DMS 273 (cell line): ENCODE measurements around the gene KLHL18.
"Not testable (repeated sequence)": the region's sequence is repeated elsewhere in the genome, so short reads cannot be mapped to it uniquely, and the experiment has no call there.

Experiments
- DNase-seq: peaks from one replicate; lab custom pipeline; 2025; ENCODE audit not compliant: unreplicated experiment; lab: John Stamatoyannopoulos, UW

The KLHL18 gene

DNA sequence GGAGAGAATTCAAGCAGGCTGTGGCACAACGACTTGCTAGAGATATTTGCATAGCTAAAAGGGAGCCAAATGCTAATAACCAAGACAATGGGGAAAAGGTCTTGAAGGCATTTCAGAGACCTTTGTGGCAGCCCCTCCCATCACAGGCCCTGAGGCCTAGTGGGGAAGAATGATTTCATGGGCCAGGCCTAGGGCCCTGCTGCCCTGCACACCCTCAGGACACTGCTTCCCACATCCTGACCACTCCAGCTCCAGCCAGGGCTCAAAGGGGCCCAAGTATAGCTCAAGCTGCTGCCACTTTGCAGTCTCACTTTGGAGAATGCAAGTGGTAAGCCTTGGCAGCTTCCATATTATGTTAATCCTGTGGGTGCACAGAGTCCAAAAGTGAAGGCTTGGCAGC is 76.6 kb downstream of the KLHL18 start:
- DNase-seq, result no peak

DNA sequence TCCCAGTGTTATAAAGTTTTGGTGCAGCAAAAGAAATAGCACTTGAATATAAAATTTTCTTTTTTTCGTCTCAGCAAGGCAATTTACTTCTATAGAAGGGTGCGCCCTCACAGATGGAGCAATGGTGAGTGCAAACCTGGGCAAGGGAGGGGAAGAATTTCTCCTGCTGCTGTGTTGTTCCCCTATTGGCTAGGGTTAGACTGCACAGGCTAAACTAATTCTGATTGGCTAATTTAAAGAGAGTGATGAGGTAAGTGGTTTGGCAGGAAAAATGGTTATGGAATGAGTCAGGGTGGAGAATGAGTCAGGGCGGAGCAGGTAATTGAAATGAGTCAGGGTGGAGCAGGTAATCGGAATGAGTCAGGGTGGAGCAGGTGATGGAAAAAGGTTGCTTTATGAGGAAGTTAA is 77.4 kb downstream of the KLHL18 start:
- not testable (repeated sequence) for DNase-seq

DNA sequence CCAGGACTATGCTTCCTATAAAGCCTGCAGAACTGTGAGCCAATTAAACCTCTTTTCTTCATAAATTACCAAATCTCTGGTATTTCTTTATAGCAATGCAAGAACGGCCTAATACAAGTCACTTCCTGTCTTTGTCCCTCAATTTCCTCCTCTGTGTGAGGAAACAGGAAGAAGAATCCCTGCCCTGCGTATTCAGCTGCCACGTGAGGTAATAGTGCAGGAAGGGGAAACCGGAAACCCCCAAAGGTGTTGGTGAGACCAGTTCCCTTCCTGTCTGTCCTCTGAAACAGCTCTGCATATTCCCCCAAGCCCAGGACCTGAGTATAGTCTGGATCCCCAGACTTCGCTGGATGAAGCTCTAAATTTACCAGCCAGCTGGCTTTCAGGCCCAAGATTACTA is 80.0 kb downstream of the KLHL18 start:
- DNase-seq, result no peak

DNA sequence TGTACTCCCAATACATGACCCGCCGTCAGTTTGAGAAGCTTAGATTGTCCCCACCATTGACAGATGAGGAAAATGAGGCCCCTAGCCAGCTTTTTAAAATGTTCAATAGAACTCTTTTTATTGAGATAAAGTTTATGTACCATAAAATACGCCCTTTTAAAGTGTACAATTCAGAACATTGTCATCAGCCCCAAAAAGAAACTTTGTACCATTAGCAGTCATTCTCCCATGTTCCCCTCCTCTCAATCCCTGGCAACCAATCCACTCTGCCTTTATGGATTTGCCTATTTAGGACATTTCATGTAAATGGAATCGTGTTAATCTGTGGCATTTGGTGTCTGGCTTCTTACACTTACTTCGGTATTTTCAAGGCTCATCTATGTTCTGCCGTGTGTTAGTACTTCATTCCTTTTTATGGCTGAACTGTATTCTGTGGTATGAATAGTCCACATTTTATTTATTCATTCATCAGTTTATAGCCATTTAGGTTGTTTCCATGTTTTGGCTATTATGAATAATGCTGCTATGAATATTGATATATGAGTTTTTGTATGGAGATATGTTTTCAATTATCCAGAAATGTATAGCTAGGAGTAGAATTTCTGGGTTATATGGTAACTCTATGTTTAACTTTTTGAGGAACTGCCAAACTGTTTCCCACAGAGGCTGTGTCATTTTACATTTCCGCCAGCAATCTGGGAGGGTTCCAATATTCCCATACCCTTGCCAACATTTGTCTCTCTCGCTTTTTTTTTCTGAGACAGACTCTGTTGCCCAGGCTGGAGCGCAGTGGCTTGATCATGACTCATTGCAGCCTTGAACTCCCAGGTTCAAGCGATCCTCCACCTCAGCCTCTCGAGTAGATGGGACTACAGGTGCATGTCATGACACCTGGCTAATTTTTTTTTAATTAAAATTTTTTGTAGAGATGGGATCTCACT is 82.7 kb downstream of the KLHL18 start:
- peak; percentile 35 for DNase-seq

DNA sequence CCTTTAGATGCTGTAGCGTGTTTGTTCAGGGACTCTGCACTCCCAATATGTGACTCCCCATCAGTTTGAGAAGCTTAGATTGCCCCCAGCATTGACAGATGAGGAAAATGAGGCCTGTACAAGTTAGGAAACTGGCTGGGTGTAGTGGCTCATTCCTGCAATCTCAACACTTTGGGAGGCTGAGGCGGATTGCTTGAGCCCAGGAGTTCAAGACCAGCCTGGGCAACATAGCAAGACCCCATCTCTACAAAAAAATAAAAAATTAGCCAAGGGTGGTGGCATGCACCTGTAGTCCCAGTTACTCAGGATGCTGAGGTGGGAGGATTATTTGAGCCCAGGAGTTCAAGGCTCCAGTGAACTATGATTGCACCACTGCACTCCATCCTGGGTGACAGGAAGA is 84.1 kb downstream of the KLHL18 start:
- DNase-seq, result no peak

DNA sequence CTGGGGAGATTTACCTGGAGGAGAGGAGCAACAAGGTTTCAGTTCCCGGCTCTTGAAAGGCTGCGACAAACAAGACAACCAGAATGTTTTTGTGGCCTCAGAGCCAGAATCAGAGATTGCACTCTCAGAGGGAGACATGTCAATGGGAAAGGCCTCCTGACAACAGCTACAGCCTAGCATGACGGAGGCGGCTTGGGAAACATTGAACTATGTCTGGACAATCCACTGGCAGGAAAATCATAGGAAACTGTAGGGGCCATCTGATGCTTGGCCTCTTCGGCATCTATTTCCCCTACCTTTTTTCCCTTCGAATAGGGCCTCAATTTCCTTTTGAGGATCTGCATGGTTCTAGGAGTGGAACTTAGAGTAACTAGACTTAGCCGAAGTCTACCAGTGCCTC is 84.9 kb downstream of the KLHL18 start:
- DNase-seq, result no peak

DNA sequence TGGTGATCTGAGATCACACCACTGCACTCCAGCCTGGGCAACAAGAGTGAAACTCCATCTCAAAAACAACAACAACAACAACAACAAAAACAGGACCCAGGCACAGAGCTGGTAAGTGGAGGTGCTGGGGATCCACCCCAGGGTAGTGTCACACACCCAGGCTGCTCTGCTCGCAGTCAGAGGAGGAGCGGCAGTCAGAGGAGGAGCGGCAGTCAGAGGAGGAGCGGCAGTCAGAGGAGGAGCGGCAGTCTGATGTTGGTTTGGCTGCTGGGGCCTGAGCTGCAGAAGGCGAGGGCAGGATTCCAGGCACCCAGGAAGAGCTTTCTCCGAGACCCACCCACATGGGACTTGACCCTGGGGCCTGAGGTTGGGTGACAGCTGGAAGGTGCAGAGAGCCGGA is 87.3 kb downstream of the KLHL18 start:
- not testable (repeated sequence) for DNase-seq

DNA sequence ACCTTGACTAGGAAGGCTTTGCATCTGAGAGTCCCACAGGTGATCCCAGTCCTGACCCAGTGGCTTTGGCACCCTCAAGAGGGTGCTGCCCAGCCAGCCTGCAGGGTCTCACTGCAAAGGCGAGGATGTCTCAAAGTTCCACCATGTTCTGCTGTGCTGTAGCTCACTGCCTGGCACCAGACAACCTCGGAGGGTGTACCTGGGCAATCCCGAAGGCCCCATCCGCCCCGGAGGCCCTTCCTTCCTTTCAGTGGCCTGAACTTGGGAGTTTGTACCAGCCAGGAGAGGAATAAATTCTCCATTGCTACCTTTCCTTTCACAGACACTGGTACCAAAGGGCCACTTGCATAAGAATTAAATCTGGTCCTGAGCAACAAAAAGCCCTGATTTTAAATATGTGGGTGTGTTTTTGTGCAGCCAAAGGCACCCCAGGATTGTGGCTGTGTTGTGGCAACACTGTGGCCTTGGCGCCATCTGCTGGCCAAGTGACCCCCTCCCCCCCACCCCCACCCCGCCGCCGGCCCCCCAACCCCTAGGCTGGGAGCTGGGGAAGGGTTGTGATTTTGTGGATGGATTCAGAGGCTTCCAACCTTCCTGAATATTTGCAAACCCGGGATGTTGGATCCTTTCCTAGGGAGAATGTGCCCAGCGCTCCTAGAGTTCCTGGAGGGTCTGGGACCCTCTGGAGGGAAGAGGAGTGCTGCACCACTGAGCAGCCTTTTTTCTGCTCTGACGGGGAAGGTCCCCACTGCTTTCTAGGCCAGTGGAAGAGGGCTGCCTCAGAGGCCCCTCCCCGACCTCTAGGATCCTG is 88.3 kb downstream of the KLHL18 start:
- peak; percentile 34 for DNase-seq

DNA sequence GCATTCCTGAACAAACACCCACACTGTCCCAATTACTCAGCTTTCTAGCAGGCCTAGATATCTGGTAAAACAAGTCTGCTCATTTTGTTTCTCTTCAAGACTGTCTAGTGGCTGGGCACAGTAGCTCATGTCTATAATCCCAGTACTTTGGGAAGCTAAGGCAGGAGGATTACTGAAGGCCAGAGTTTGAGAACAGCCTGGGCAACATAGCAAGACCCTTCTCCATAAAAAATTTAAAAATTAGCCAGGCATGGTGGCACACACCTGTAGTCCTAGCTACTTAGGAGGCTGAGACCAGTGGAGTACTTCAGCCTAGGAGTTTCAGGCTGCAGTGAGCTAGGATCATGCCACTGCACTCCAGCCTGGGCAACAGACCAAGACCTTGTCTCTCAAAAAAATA is 91.8 kb downstream of the KLHL18 start:
- no peak for DNase-seq

DNA sequence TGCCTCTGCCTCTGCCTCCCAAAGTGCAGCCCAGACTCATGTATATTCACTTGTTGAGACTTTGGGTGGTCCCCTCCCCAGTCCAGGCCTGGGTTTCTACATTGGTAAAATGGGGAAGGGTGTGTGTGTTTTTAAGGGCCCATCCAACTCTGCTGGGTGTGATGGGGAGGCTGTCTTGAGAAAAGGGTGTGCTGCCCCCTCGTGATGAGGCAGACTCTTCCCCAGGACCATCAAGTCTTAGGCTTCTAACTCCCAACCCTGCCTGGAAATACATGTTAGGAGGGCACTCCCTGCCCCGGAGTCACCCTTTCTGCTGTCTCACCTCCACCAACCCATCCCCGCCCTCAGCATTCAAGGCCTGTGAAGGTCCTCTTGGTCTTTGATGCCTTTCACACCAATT is 93.6 kb downstream of the KLHL18 start:
- no peak for DNase-seq

DNA sequence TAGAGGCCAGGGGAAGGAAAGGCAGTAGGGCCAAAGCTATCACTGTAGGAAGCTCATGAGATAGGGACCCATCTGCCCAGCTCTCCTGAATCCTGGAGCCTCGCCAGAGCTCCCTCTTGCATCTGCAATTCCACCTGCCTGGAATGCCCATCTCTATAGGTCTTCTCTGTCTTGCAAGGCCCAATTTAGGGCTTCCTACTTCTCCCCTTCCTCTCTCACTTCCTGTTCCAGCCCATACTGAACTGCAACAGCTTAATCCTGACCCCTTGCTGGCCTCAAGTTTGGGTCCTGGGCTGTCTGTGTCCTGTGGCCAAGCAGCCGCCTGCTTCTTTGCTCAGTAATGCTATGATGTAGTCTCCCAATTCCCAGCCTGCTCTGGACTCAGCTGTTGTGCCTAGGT is 94.4 kb downstream of the KLHL18 start:
- peak; percentile 10 for DNase-seq

DNA sequence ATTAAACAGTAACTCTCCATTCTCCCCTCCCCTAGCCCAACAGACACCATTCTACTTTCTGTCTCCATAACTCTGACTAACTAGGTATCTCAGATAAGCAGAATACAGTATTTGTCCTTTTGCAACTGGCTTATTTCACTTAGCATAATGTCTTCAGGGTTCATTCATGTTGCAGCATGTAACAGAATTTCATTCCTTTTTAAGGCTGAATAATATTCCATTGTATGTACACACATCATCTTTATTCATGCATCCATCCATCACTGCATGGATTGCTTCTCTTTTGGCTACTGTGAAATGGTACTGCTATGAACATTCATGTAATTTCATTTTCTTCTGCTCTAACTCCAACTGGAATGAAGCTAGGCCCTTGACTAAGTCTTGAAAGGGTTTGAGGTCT is 96.1 kb downstream of the KLHL18 start:
- no peak for DNase-seq

DNA sequence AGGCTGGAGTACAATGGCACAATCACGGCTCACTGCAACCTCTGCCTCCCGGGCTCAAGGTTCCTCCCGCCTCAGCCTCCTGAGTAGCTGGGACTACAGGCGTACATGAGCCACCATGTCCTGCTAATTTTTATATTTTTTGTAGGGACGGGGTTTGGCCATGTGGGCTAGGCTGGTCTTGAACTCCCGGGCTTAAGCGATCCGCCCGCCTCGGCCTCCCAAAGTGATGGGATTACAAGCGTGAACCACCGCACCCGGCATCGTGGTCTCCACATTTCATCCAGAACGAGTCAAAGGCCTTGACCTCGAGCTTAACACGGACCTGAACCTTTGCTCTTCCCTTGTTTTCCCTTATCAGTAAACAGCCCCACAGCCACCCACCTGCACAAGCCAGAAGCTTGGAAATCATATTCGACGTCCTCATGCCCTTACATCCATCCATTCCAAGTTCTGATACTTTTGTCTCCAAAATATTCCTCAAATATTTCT is 96.7 kb downstream of the KLHL18 start:
- no peak for DNase-seq

DNA sequence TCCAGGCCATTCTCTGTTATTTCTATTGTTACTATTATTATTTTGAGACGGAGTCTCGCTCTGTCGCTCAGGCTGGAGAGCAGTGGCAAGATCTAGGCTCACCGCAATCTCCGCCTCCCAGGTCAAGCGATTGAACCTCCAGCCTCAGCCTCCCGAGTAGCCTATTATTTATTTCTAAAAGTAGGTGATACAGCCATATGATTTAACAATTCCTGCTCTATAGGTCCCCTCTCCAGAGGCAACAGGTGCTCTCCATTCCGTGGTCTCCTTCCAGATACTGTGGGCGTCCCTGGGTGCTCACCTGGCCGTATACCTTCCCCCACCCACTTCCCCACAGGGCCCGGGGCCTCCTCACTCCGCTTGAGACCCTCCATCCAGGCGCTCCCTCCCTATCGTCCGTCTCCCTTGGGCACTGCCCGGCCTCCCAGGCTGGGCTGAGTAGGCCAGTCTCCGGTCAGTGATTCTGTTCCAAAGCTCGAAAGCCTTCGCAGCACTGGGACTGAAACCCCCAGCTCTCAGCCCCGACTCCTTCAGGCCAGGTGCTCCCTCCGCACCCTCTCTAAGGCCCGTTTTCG is 97.4 kb downstream of the KLHL18 start:
- DNase-seq, result no peak

DNA sequence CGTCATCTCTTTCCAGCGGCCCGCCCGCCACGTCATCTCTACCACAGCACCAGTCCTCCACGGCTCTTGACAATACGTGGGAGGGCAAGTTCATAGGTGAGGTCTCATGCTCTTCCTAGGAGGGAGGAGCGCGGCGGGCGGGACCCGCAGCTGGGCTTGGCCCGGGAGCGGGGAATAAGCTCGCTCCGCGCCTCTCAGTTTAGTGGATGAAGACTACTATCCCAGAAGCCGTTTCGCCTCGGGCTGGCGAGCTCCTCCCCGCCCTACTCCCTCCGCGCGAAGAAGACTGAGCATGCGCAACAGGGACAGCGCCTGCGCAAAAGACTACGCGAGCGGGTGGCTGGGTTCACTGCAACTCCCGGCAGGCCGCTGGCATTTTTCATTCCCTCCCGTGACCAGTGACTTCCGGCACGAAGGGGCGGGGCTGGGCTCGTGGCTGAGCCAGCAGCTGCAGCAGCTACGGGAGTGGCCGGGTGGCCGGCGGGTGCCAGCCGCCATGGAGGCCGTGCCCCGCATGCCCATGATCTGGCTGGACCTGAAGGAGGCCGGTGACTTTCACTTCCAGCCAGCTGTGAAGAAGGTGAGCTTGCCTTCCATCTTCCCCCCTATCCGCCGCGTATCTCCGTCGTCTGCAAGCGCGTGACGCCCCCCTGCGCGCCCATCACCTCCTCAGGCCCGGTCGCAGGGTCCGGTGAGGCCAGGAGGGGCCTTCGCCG is 98.0 kb downstream of the KLHL18 start, which contains the start of gene PTPN23:
Gene PTPN23 (plus strand): TSS at position 421 of the 716 bp plus-strand sequence. CDS start 76 bp downstream, at position 497.
- DNase-seq, result peak; percentile 98

DNA sequence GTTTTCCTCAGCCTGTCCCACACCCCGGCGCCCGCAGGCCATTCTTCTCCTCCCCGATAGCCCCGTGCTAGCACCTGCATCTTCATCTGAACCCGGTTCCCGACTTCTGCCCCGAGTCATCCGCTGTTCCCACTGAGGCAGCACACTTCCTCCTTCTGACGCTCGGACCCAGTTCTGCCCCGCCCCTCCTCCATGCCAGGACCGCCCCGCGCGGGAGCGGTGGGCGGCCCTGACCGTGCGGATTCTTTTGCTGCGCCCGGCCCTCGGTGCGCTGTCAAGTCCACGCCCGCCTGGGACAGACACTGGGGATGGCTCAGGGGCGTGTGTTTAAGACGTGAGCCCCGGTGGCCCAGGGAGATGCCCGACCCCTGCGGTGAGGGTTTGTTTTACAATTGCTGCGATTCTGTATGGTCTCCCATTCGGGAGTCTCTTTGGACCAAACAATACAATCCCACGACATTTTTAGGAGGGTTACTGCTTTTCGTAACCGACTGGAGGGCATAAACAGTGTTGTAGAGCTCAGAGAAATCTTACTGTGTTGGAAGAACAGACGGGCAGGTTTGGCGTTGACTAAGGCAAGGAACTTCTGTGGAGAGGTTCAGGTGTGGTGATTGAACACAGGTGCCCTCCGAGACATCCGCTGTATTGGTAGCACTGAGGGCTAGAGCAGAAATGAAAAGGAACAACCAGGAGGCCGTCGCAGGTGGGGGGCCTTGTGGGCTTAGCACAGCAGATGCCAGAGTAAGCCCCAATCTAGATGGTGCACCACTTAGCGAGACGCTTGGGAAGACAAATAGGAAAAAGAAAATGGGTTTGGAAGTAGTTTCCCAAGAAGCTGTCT is 98.8 kb downstream of the KLHL18 start:
- DNase-seq, result peak; percentile 87

DNA sequence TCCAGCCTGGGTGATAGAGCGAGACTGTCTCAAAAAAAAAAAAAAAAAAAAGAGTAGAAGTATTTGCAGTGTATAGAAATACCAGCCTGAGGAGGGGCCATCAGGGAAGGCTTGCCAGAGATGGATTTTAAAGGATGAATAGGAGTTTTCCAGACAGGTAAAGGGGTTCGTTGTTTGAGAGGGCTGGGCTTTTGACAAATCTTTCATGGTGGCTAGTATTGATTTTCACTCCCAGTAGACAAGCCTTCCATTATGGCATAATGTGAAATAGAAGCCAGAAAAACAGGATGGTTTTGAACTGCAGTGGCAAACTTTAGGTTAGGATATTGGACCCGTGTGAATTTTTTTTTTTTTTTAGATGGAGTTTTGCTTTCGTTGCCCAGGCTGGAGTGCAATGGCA is 101.7 kb downstream of the KLHL18 start:
- DNase-seq, result no peak

DNA sequence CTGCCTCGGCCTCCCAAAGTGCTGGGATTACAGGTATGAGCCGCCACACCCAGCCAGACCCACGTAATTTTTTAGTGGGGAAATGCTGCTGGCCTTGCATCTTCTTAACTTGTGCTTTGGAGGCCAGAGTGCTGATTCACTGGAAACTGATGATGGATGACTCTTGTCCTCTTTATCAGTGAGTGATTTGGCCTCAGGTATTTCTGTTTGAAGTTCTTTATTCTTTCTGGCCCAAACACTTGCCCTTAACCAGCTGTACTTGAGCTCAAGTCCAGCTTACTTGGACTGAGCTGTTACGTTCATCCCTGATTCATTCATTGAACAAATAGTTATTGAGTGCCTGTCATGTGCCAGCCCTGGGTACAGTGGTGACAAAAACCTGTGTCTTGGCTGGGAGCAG is 102.3 kb downstream of the KLHL18 start:
- no peak for DNase-seq

DNA sequence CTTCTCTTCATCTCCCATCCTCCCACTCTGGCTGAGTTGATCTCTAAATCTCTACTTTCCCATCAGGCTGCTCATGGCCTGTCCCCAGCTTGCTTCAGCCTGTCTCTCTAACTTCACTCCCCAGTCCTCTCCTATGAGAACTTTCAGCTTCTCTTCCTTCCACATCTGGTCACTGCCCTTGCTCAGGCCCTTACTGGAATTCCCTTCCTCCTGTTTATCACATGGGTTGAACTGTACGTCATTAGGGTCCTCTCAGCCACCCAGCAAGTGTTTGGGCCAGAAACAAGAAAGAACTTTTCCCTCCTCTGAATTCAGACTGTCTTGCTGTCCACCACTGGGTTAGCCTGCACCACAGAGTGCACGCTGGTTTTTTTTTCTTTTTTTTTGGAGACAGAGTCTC is 103.1 kb downstream of the KLHL18 start:
- no peak for DNase-seq

DNA sequence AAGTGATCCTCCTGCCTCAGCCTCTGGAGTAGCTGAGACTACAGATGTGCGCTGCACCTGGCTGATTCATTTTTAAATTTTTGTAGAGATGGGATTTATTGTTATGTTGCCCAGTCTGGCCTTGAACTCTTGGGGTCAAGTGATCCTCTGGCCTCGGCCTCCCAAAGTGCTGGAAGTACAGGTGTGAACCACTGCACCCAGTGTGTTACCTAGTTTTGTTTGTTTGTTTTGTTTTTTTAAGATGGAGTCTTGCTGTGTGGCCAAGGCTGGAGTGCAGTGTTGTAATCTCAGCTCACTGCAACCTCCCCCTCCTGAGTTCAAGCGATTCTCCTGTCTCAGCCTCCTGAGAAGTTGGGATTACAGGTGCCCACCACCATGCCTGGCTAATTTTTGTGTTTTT is 110.2 kb downstream of the KLHL18 start:
- no peak for DNase-seq
